AG09319 (cell line): Measurements from ENCODE around the gene ATP9A.
"Not testable (repeated sequence)": the region's sequence is repeated elsewhere in the genome, so short reads cannot be mapped to it uniquely, and the experiment has no call there.

Source experiments
- DNase-seq: peaks from one replicate; pipeline ENCODE4 v3.0.0-alpha.2; 2010; ENCODE audit warnings: low read depth; ENCODE audit errors: extremely low read depth
- TF ChIP-seq, protein P1 (sequence below): IDR thresholded peaks from 2 replicates; pipeline ENCODE4 v1.5.1; 2011; ENCODE audit warnings: low read depth, mild to moderate bottlenecking, inconsistent platforms, low read length, moderate library complexity

Gene ATP9A

DNA sequence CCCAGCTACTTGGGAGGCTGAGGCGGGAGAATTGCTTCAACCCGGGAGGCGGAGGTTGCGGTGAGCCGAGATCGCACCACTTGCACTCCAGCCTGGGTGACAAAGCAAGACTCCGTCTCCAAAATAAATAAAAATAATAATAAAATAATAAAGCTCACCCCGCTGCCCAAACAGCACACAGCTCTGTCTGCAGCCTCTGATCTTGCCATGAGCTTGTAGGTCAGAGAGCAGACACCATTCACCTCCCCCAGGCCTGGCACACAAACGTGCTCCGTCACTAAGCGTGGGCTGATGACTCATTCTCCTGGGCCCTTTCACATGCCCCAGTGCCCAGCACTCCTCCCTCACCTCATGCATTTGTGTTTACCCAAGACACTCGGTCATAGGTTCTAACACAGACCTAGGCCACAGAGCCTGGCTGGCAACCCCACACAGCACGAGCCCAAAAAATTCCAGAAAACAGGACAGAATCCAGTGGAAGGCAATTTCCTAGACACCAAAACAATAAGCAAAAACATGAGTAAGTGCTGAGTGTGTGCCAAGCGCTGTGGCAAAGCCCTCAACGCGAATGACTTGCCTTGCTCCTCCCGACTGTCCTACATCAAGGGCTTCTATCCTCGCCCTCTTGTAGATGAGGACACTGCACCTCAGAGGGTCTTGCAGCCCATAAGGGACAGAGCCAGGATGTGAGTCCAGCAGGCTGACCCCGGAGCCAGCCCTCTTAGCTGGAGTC is 18.0 kb downstream of the ATP9A start:
- TF ChIP-seq, protein P1, sequence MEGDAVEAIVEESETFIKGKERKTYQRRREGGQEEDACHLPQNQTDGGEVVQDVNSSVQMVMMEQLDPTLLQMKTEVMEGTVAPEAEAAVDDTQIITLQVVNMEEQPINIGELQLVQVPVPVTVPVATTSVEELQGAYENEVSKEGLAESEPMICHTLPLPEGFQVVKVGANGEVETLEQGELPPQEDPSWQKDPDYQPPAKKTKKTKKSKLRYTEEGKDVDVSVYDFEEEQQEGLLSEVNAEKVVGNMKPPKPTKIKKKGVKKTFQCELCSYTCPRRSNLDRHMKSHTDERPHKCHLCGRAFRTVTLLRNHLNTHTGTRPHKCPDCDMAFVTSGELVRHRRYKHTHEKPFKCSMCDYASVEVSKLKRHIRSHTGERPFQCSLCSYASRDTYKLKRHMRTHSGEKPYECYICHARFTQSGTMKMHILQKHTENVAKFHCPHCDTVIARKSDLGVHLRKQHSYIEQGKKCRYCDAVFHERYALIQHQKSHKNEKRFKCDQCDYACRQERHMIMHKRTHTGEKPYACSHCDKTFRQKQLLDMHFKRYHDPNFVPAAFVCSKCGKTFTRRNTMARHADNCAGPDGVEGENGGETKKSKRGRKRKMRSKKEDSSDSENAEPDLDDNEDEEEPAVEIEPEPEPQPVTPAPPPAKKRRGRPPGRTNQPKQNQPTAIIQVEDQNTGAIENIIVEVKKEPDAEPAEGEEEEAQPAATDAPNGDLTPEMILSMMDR, result no peak
- DNase-seq, result peak; percentile 82

DNA sequence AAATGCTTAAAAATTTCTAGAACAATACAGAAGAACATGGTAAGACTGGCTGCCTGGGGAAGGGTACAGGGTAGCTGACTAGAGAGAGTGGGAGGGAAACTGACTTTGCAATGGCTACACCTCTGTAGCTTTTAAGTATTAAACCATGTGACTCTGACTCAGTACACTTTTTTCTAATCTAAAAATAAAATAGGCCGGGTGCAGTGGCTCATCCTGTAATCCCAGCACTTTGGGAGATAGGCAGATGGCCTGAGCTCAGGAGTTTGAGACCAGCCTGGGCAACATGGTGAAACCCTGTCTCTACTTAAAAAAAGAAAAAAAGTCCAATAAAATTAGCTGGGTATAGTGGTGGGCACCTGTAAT is 18.5 kb downstream of the ATP9A start:
- no peak for DNase-seq
- TF ChIP-seq, protein P1, result no peak

DNA sequence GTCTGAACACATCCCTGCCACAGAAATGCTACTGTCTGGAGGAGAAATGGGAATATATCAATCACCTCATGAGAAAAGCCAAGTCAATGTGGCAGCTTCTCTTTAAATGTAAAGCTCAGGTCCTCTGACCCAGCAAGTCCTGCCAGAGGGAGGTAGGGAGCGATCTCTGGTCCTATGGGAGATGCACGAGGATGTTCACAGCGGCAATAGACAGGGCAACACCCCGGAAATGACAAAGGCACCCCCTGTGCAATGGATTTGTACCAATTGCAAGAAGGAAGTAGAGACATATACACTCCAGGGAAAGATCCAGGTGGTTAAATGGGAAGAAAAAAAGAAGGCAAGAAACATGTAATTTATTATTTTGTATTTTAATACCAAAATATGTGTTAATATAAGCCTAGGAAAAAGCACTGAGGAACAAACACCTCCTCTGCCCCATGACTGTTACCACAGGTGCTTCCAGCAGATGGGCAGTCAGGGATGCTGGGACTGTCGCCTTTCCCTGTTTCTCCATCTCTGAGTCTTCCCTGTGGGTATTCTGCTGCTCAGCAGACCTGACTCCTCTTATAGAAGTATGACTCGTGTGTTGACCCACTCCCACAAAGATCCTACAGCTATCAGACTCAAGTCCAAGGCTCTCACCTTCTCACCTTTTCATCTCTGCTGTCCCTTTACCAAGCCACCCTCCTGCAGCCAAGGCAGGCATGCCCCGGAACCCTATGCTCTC is 20.8 kb downstream of the ATP9A start:
- TF ChIP-seq, protein P1, result no peak
- no peak for DNase-seq

DNA sequence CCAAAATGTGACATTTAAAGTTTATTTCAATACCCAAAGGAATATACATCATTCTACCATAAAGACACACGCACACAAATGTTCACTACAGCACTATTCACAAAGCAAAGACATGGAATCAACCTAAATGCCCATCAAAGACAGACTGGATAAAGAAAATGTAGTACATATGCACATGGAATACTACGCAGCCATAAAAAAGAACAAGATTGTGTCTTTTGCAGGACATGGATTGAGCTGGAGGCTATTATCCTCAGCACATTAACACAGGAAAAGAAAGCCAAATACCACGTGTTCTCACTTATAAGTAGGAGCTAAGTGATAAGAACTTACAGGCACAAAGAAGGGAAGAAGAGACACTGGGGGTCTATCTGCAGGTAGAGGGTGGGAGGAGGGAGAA is 22.4 kb downstream of the ATP9A start:
- TF ChIP-seq, protein P1, result no peak

DNA sequence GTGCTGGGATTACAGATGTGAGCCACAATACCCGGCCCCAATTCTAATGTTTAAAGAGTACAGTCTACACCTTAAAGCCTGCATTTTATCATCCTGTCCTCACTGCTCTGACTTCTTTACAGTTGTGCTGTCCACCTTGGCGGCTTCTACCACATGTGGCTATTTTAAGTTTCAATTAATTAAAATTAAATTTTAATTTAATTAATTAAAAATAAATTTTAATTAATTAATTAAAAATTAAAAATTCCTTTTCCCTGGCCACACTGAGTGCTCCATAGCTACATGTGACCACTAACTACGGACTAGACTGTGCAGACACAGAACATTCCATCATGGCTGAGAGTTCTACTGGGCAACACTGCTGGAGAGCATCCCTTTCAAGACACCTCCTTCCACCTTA is 27.4 kb downstream of the ATP9A start:
- TF ChIP-seq, protein P1, result no peak
- DNase-seq, result no peak

More for the DNA sequence above, 22.4 kb downstream of the ATP9A start:
- DNase-seq, result no peak

DNA sequence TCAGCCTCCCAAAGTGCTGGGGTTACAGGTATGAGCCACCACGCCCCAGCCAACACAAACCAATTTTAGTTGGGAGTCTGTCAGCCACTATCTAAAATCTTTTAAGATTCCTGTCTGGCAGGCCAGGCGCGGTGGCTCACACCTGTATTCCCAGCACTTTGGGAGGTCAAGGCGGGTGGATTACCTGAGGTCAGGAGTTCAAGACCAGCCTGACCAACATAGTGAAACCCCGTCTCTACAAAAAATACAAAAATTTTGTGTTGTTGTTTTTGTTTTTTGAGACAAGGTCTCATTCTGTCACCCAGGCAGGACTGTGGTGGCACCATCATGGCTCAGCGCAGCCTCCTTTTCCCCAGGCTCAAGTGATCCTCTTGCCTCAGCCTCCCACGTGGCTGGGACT is 27.9 kb downstream of the ATP9A start:
- not testable (repeated sequence) for DNase-seq

DNA sequence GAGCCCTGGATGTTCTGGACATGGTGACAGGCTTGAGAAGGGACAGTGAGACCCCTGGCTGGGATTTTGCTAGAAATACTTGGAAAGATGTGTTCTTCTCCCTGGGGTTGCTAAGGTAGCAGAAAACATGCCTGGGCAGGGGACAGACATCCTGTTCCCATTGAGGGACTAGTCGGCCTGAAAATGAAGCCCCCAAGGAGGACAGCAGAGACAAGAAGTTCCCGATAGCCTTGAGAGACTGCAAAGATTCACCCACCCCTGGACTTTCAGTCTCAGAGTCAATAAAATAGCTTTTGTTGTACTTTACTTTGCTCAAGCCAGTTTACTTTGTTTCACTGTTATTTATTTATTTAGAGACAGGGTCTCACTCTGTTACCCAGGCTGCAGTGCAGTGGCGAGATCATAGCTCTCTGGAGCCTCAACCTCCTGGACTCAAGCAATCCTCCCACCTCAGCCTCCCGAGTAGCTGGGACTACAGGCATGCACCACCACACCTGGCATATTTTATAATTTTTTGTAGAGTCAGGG is 28.4 kb downstream of the ATP9A start:
- TF ChIP-seq, protein P1, result no peak
- DNase-seq, result no peak
